H1 (cell line): ENCODE data around the gene MEIOB. TPM values are rescaled to one million over a fixed set of nuclear protein-coding genes. Genes with fewer than 3 reads are reported as not detected.

ENCODE experiments used
- CTCF ChIA-PET: fragments of 300-600 bp; sonication (Branson Sonifier 250); formaldehyde crosslinking; loops from one replicate; lab custom pipeline; 2021; ENCODE audit not compliant: partially characterized antibody; lab: Charles Lee
- POLR2A ChIA-PET: fragments of 300-600 bp; sonication (Branson Sonifier 250); formaldehyde crosslinking; loops from one replicate; lab custom pipeline; 2021; ENCODE audit warnings: inconsistent platforms; ENCODE audit not compliant: partially characterized antibody; lab: Charles Lee
- DNase-seq, 2 experiments: peaks; one replicate each; pipeline versions ENCODE4 v3.0.0 to v3.0.0-alpha.2; 2010 to 2022; ENCODE audit warnings: low spot score in 2 of 2, low read depth in 1 of 2, mixed read lengths in 1 of 2
- FAIRE-seq: peaks from 2 replicates; lab custom pipeline; 2011; peaks lifted over from hg19 to GRCh38; lab: Jason Lieb, UNC
- H2AFZ ChIP-seq: 2 replicates; pipeline ENCODE4 v1.8.1; 2012; ENCODE audit warnings: low read length, inconsistent platforms
- H2AK5ac ChIP-seq: 2 replicates; pipeline ENCODE4 v1.6.1; 2013; ENCODE audit warnings: low read depth, low read length
- H2BK120ac ChIP-seq: replicated peaks from 2 replicates; pipeline ENCODE3; 2013; ENCODE audit warnings: low read depth, low read length, inconsistent platforms
- H2BK12ac ChIP-seq: 2 replicates; pipeline ENCODE4 v1.6.1; 2013; ENCODE audit warnings: low read depth, low read length
- H2BK15ac ChIP-seq: 2 replicates; pipeline ENCODE4 v1.6.1; 2013; ENCODE audit warnings: low read length
- H2BK20ac ChIP-seq: 2 replicates; pipeline ENCODE4 v1.6.1; 2013; ENCODE audit warnings: low read length
- H2BK5ac ChIP-seq: 2 replicates; pipeline ENCODE4 v1.6.1; 2013; ENCODE audit warnings: low read depth, low read length
- H3K14ac ChIP-seq: 2 replicates; pipeline ENCODE4 v1.6.1; 2013; ENCODE audit warnings: inconsistent platforms; ENCODE audit not compliant: insufficient read length
- H3K18ac ChIP-seq: 2 replicates; pipeline ENCODE4 v1.6.1; 2013; ENCODE audit warnings: low read length; ENCODE audit errors: extremely low read depth
- H3K23ac ChIP-seq: 2 replicates; pipeline ENCODE4 v1.6.1; 2013; ENCODE audit warnings: inconsistent platforms; ENCODE audit not compliant: insufficient read length
- H3K23me2 ChIP-seq: 2 replicates; pipeline ENCODE4 v1.6.1; 2013; ENCODE audit warnings: low read depth, low read length
- H3K27ac ChIP-seq: 2 replicates; pipeline ENCODE4 v1.6.1; 2011; ENCODE audit warnings: low read depth, low read length, inconsistent platforms
- H3K27me3 ChIP-seq, 4 experiments: replicated peaks in 1 of 4; 1 replicate in 1 of 4; 2 replicates in 3 of 4; pipeline versions ENCODE4 v1.6.1 to v1.8.1; 2011 to 2013; ENCODE audit warnings: low read length in 3 of 4, mild to moderate bottlenecking in 3 of 4, inconsistent platforms in 2 of 4, mixed read lengths in 2 of 4, moderate library complexity in 1 of 4; ENCODE audit not compliant: control insufficient read depth in 3 of 4, insufficient read depth in 3 of 4; ENCODE audit errors: extremely low read depth in 1 of 4
- H3K36me3 ChIP-seq, 4 experiments: 2 replicates each; pipeline versions ENCODE4 v1.6.1 to v1.8.1; 2011 to 2013; ENCODE audit warnings: mild to moderate bottlenecking in 4 of 4, low read length in 3 of 4, moderate library complexity in 2 of 4, control low read depth in 1 of 4, inconsistent platforms in 1 of 4; ENCODE audit not compliant: insufficient read depth in 4 of 4, control insufficient read depth in 2 of 4
- H3K4ac ChIP-seq: replicated peaks from 2 replicates; pipeline ENCODE3; 2013; ENCODE audit warnings: low read length, low read depth, mixed read lengths, inconsistent platforms; ENCODE audit not compliant: insufficient read length
- H3K4me1 ChIP-seq, 4 experiments: replicated peaks in 1 of 4; 1 replicate in 1 of 4; 2 replicates in 3 of 4; pipeline versions ENCODE4 v1.6.1 to v1.8.1; 2011 to 2013; ENCODE audit warnings: low read length in 3 of 4, inconsistent platforms in 2 of 4, mixed read lengths in 1 of 4; ENCODE audit not compliant: insufficient read depth in 4 of 4, control insufficient read depth in 3 of 4
- H3K4me2 ChIP-seq, 2 experiments: 2 replicates each; pipeline versions ENCODE4 v1.6.1 to v1.8.1; 2011 to 2013; ENCODE audit warnings: low read depth in 2 of 2, low read length in 2 of 2, control low read depth in 1 of 2, inconsistent platforms in 1 of 2, mild to moderate bottlenecking in 1 of 2; ENCODE audit not compliant: insufficient read depth in 1 of 2
- H3K4me3 ChIP-seq, 4 experiments: fragments of 200-600, 300-600 bp in 1 of 4; sonication (generic), shearing (Covaris generic), sonication (Bioruptor Twin) in 1 of 4; 2 replicates each; pipeline versions ENCODE4 v1.5.1 to v1.8.1; 2011 to 2016; ENCODE audit warnings: low read length in 4 of 4, low read depth in 3 of 4, control low read depth in 2 of 4, inconsistent platforms in 2 of 4, mild to moderate bottlenecking in 2 of 4, mixed read lengths in 1 of 4, moderate library complexity in 1 of 4; ENCODE audit not compliant: insufficient read depth in 2 of 4; ENCODE audit errors: extremely low read depth in 1 of 4
- H3K56ac ChIP-seq: replicated peaks from 2 replicates; pipeline ENCODE3; 2013; ENCODE audit warnings: low read depth, mild to moderate bottlenecking, mixed read lengths, low read length, inconsistent platforms; ENCODE audit not compliant: insufficient read length
- H3K79me1 ChIP-seq: 2 replicates; pipeline ENCODE4 v1.6.1; 2013; ENCODE audit warnings: low read depth, low read length, control low read depth
- H3K79me2 ChIP-seq, 2 experiments: 2 replicates each; pipeline versions ENCODE4 v1.6.1 to v1.8.1; 2012 to 2013; ENCODE audit warnings: low read length in 2 of 2, mild to moderate bottlenecking in 2 of 2, inconsistent platforms in 1 of 2; ENCODE audit not compliant: insufficient read depth in 2 of 2, control insufficient read depth in 1 of 2
- H3K9ac ChIP-seq, 4 experiments: replicated peaks in 1 of 4; 1 replicate in 1 of 4; 2 replicates in 3 of 4; pipeline versions ENCODE4 v1.6.1 to v1.8.1; 2011 to 2013; ENCODE audit warnings: low read depth in 3 of 4, low read length in 3 of 4, control low read depth in 2 of 4, mild to moderate bottlenecking in 2 of 4, moderate library complexity in 2 of 4, inconsistent platforms in 1 of 4; ENCODE audit errors: extremely low read depth in 1 of 4
- H3K9me3 ChIP-seq, 2 experiments: 2 replicates each; pipeline versions ENCODE4 v1.6.1 to v1.8.1; 2012 to 2013; ENCODE audit warnings: mild to moderate bottlenecking in 2 of 2, moderate library complexity in 2 of 2, control low read depth in 1 of 2, inconsistent platforms in 1 of 2, low read depth in 1 of 2, low read length in 1 of 2, mixed read lengths in 1 of 2; ENCODE audit not compliant: insufficient read depth in 2 of 2
- H4K20me1 ChIP-seq, 2 experiments: replicated peaks in 1 of 2; 2 replicates each; pipeline versions ENCODE3 to v1.8.1; 2011 to 2013; ENCODE audit warnings: inconsistent platforms in 2 of 2, low read length in 2 of 2, mild to moderate bottlenecking in 1 of 2; ENCODE audit not compliant: insufficient read depth in 2 of 2, control insufficient read depth in 1 of 2
- H4K5ac ChIP-seq: 2 replicates; pipeline ENCODE4 v1.6.1; 2013; ENCODE audit warnings: low read length, low read depth, mixed read lengths, inconsistent platforms; ENCODE audit not compliant: insufficient read length
- H4K8ac ChIP-seq: 2 replicates; pipeline ENCODE4 v1.8.0; 2013; ENCODE audit warnings: mild to moderate bottlenecking, moderate library complexity, low read length, inconsistent platforms; ENCODE audit not compliant: insufficient read depth; ENCODE audit errors: extremely low read depth
- H4K91ac ChIP-seq: replicated peaks from 2 replicates; pipeline ENCODE3; 2013; ENCODE audit warnings: low read length, mixed read lengths, inconsistent platforms; ENCODE audit not compliant: insufficient read length
- EZH2 ChIP-seq: fragments of 200-600 bp; sonication (generic); IDR thresholded peaks from 2 replicates; pipeline ENCODE4 v1.7.1; 2012; ENCODE audit warnings: low read depth, mild to moderate bottlenecking, moderate library complexity, low read length, inconsistent platforms; ENCODE audit not compliant: severe bottlenecking
- GABPA ChIP-seq: IDR thresholded peaks from 2 replicates; pipeline ENCODE4 v1.6.1; 2011; ENCODE audit warnings: mild to moderate bottlenecking, low read length, moderate library complexity, borderline replicate concordance; ENCODE audit not compliant: insufficient read depth
- HDAC2 ChIP-seq, 2 experiments: fragments of 300-600 bp in 1 of 2; sonication (generic) in 1 of 2; IDR thresholded peaks; 2 replicates each; pipeline ENCODE4 v1.6.1; 2011 to 2012; ENCODE audit warnings: low read depth in 2 of 2, low read length in 2 of 2, mild to moderate bottlenecking in 2 of 2, moderate library complexity in 2 of 2, borderline replicate concordance in 1 of 2, inconsistent platforms in 1 of 2
- SP4 ChIP-seq: IDR thresholded peaks from 2 replicates; pipeline ENCODE4 v1.6.1; 2012; ENCODE audit warnings: low read length, inconsistent platforms
- TCF12 ChIP-seq: IDR thresholded peaks from 2 replicates; pipeline ENCODE4 v1.6.1; 2011; ENCODE audit warnings: low read depth, mild to moderate bottlenecking, low read length
- WGBS, 2 experiments: shearing (Covaris generic) in 1 of 2; methylation state at CpG; one replicate each; pipeline versions ENCODE4 v1.1.6 to v1.1.7; 2013 to 2015; ENCODE audit warnings: low lambda C conversion rate in 2 of 2, mixed read lengths in 2 of 2, inconsistent platforms in 1 of 2, low coverage in 1 of 2, missing lambda C conversion rate in 1 of 2; ENCODE audit not compliant: insufficient replicate concordance in 2 of 2, insufficient coverage in 1 of 2, insufficient read length in 1 of 2; ENCODE audit errors: extremely low coverage in 1 of 2, missing lambda C conversion rate in 1 of 2; 5-methylcytosine and 5-hydroxymethylcytosine counted together
- polyA plus RNA-seq, 7 experiments: library from polyadenylated mRNA; depleted of rRNA in 3 of 7; stranded (reverse) in 5 of 7; unstranded in 2 of 7; fragments of >200 nt in 5 of 7; fragments of 200-250 nt in 2 of 7; gene quantifications; 1 replicate in 5 of 7; 2 replicates in 1 of 7; 4 replicates in 1 of 7; pipeline versions ENCODE4 v1.2.1 to v1.2.3, GENCODE V29; 2011 to 2013; ENCODE audit warnings: missing spikeins in 2 of 7, mixed read lengths in 2 of 7
- total RNA-seq: library from RNA; stranded (reverse); fragmentation: NEBNext Ultra II Directional; extraction: Animal tissue kit (Norgen Biotek cat#: 25700); gene quantifications from 2 replicates; pipeline ENCODE4 v1.2.1, GENCODE V29; 2021

The MEIOB gene
- total and polyA plus RNA-seq, 2 of the 8 experiments (the other 6 are each of a cell fraction or from before 2014, with no cell fraction given): 0.63 to 1.1 TPM

- TF ChIP-seq HDAC2 (IDR thresholded peaks at IDR 0.05; ENCODE audit: borderline replicate concordance in 1 of 2, low read depth in 2 of 2, low read length in 2 of 2) (no peak), GABPA (no peak), TCF12 (no peak), SP4 (no peak), EZH2 (peak; percentile 22)
- no peak overlapping the region for H3K9ac ChIP-seq
- WGBS, 2 experiments: 65% methylated on average over 8 of the region's 8 CpGs; no CpG with 5 or more reads in 1 of the 2 experiments
- ChIA-PET CTCF (interaction anchor here (1.1 to 4.0 kb wide), 6 partner anchors 9 to 52 kb away, joined by 4 to 19 read pairs (median 8); no protein-coding TSS in a partner anchor), POLR2A (interaction anchor here (0.9 to 2.8 kb wide), 5 partner anchors 9 to 142 kb away, joined by 3 to 8 read pairs (median 6); partner anchors contain the start of genes EME2, FAHD1, HAGH and MRPS34)
- H3K79me2 ChIP-seq: no peaks in the 10 kb centered on the region
- H3K4me1 ChIP-seq: peaks cover 0 to 30% (median 18%) of the 10 kb centered on the region in 4 experiments; a peak in 6 of 7 replicates
- no peak overlapping the region for H3K4ac ChIP-seq
- H3K79me1 ChIP-seq: no peaks in the 10 kb centered on the region
- H2BK20ac ChIP-seq: peak overlapping the region; percentile 32; the same call in 1 of the 2 replicates
- FAIRE-seq: no peak
- H3K4me3 ChIP-seq: no peak overlapping the region
- no peak overlapping the region for H4K91ac ChIP-seq
- no peak overlapping the region for H3K27ac ChIP-seq
- 0 out of 2 replicates have a peak overlapping the region, but pooled peaks have one; percentile 66 for H2BK5ac ChIP-seq
- no peak overlapping the region; the same call in 1 of the 2 replicates for H3K18ac ChIP-seq
- peaks cover 7% of the 10 kb centered on the region; the same call in 1 of the 2 replicates for H3K23me2 ChIP-seq
- H4K5ac ChIP-seq: no peak overlapping the region
- H2BK120ac ChIP-seq: no peak overlapping the region
- 0 out of 4 replicates have a peak overlapping the region, but pooled peaks of 1 of the 2 experiments have one; percentile 1 for H3K4me2 ChIP-seq
- H2BK12ac ChIP-seq: 0 out of 2 replicates have a peak overlapping the region, but pooled peaks have one; percentile 68
- no peak for DNase-seq
- peaks cover 4 to 9% of the 10 kb centered on the region in 2 experiments for H4K20me1 ChIP-seq
- H2BK15ac ChIP-seq: 0 out of 2 replicates have a peak overlapping the region, but pooled peaks have one; percentile 29
- no peak overlapping the region for H3K14ac ChIP-seq
- H2AK5ac ChIP-seq: no peak overlapping the region
- H3K36me3 ChIP-seq: peaks cover 0 to 7% (median 0%) of the 10 kb centered on the region in 4 experiments; a peak in 1 of 8 replicates
- H3K56ac ChIP-seq: no peak overlapping the region
- no peak overlapping the region for H3K23ac ChIP-seq
- peaks cover 31 to 56% (median 49%) of the 10 kb centered on the region in 4 experiments for H3K27me3 ChIP-seq
- no peak overlapping the region for H4K8ac ChIP-seq
- H2AFZ ChIP-seq: no peak overlapping the region
- no peaks in the 10 kb centered on the region for H3K9me3 ChIP-seq
Measured at GRCh38 chr16:1914988-1915387, 43.0 kb upstream of the MEIOB start.
